GM18526 (cell line): ENCODE data around the gene ARHGAP28.

Source experiments
- POLR2A ChIP-seq: IDR thresholded peaks from 3 replicates; pipeline ENCODE4 v1.6.1; 2011; ENCODE audit not compliant: insufficient read length; ENCODE audit errors: extremely low read depth

ARHGAP28 gene

DNA sequence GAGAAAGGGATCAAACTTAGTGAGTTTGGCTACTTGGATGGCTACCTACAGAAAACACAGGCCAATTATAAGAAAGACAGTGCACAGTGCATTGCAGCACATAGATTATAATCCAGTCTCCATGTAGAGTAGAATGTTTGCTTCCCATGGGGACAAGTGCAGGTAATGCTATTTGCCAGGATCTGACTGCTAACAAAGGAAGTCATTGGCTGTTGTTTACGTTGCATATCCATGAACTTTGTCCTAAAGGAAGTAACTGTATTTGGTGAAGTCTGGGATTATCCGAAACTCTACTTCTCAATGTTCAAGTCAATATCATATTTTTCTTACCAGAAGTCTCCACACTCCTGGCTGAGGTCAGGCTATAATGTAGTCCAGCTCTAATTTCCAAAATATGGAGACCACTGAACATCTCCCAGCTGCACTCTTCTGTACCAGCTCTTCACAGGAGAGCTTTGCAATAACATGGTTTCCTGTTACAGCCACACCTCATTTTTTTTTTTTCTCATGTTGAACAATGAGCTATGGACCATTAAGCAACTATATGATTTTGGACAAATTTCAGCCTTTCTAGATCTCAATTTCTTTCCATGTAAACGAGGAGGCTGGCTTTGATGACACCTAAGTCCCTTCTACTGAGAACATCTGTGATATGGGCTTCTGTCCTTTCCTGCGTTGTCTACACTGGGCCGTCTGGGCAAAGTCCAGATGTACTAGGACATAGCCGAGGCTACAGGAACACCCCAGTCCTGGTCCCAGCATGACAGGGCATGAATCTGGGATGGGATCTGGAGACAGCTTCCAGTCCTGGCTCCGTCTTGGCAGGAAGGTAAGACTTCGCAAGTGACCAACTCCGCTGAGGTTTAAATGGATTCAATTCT, 233.3 kb downstream of the ARHGAP28 start:
- no peak for TF ChIP-seq POLR2A

DNA sequence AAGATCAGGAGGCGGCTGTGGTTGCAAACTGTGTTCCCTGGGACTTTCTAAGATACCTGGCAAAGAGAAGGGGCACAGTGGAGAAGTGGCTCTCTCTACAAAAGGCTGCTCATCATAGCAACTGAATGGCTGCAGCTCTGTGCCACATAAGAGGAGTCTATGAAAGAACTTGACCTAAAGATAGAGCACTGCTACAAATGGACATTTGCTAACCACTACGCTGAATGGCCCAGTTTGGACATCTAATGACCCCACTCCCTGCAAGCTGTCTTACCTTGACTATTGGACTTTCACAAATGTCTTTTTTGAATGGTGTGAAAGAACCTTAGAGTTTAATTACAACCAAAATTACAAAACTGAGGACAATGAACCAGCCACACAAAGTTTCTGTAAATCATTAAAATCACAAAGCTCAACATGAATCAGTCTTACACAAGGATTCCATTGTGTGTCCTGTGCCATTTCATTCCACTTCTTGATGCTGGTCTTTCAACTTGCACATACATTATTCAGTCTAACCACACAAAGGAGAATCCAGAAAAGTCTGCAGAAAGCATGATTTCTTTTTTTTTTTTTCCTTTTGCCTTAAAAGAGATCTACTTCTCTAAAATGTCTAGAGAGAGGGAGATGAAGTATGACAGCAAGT, 234.1 kb downstream of the ARHGAP28 start:
- no peak for TF ChIP-seq POLR2A
